Measurements from ENCODE around the gene ACTR6. TPM values are rescaled to one million over a fixed set of nuclear protein-coding genes. Genes with fewer than 3 reads are reported as not detected.
A peak's percentile ranks its signal among the peaks of the same experiment; 100 is the strongest.
"Not testable (repeated sequence)": the region's sequence is repeated elsewhere in the genome, so short reads cannot be mapped to it uniquely, and the experiment has no call there.

ACTR6 gene
- total RNA-seq, 1 experiment from 2014 or later: 25.2 TPM

GRCh38 chr12:100225491-100225890 is 24.9 kb downstream of the ACTR6 start:
- H3K9me3 ChIP-seq (replicated peaks): no peaks in the 10 kb centered on the region
- DNase-seq: no peak
- H3K36me3 ChIP-seq: peaks cover 7% of the 10 kb centered on the region
- no peaks in the 10 kb centered on the region for H3K4me1 ChIP-seq
- no peaks in the 10 kb centered on the region for H3K27me3 ChIP-seq
- H3K4me3 ChIP-seq: no peak overlapping the region
- H3K27ac ChIP-seq: no peak overlapping the region

DNA sequence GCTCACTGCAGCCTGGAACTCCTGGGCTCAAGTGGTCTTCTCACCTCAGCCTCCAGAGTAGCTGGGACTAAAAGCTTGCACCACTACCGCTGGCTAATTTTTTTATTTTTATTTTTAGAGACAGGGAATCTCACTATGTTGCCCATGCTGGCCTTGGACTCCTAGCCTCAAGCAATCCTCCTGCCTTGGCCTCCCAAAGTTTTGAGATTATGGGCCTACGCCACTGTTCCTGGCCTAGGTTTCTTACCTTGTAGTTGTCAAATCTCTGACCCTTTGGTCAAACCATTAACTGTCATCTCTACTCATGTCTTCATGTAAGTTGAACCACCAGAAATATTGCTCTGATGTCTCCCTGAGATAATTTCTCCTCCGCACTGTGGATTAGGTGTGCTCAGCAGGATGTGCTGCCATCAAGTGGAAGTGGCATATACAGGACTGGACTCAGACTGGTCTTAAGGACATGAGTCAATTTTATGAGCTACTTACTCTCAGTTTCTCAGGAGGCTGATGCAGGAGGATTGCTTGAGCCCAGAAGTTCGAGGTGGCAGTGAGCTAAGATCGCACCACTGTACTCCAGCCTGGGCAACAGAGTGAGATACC is 28.5 kb downstream of the ACTR6 start:
- H3K36me3 ChIP-seq: peaks cover 2% of the 10 kb centered on the region
- H3K9me3 ChIP-seq (replicated peaks): no peaks in the 10 kb centered on the region
- no peak overlapping the region for H3K27ac ChIP-seq
- H3K4me3 ChIP-seq: no peak overlapping the region
- H3K27me3 ChIP-seq: no peaks in the 10 kb centered on the region
- no peaks in the 10 kb centered on the region for H3K4me1 ChIP-seq
- DNase-seq: peak in 1 of 2 experiments; percentile 28

- Histone ChIP-seq H3K36me3 (no peaks in the 10 kb centered on the region), H3K4me1 (no peaks in the 10 kb centered on the region), H3K27me3 (no peaks in the 10 kb centered on the region), H3K9me3 (replicated peaks) (no peaks in the 10 kb centered on the region), H3K27ac (no peak overlapping the region), H3K4me3 (no peak overlapping the region)
- DNase-seq: no peak
These were observed 29.3 kb downstream of the ACTR6 start for GRCh38 chr12:100229876-100230275.

DNA sequence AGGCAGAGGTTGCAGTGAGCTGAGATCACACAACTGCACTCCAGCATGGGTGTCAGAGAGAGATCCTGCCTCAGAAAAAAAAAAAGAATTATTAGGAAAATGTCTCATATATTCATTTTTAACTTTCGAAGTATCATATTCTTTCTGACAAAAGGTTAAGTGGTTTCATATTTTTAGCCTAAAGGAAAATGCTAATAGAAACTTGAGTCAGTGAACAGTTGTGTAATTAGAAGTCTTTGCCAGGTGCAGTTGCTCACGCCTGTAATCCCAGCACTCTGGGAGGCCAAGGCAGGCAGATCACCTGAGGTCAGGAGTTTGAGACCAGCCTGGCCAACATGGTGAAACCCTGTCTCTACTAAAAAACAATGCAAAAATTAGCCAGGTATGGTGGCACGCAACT is 31.3 kb downstream of the ACTR6 start:
- peak in 1 of 2 experiments; percentile 11 for DNase-seq
- not testable (repeated sequence) for H3K36me3 ChIP-seq; H3K4me1 ChIP-seq; H3K9me3 ChIP-seq (replicated peaks); H3K27ac ChIP-seq; H3K4me3 ChIP-seq; H3K27me3 ChIP-seq

- DNase-seq: no peak
These were observed 33.6 kb downstream of the ACTR6 start for GRCh38 chr12:100234166-100234565.

DNA sequence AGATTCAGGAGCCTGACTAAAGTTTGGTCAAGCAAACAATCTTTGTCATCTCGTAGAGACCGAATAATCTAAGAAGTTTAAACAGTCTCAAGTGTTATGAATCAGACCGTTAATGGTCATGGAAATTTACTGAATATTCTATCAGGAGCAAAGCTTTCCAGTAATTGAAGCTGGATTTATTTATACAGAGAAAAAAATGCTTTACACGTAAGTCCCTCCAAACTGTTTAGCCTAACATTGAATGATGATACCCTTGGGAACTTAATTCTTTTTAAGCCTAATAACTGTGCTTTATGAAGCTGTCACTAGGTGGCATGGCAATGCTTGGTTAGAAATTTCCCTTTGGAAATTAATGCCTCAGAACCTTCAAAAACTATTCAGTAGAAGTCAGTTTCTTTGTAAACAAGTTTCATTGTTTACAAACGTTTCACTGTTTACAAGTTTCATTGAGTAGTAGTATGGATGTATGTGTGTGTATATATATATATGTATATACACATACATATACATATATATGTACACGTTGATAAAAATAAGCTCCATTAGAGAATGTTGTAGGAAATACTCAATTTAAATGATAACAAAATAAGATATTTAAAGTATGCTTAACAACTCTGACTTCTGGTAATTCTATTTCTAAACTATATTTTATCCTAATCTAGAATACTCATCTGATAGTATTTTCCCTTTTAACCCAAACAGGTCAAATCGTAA is 34.1 kb downstream of the ACTR6 start:
- Histone ChIP-seq H3K4me3 (no peak overlapping the region), H3K27me3 (no peaks in the 10 kb centered on the region), H3K4me1 (no peaks in the 10 kb centered on the region), H3K36me3 (no peaks in the 10 kb centered on the region), H3K27ac (no peak overlapping the region), H3K9me3 (replicated peaks) (no peaks in the 10 kb centered on the region)
- peak in 1 of 2 experiments; percentile 59 for DNase-seq

More at GRCh38 chr12:100234166-100234565, 33.6 kb downstream of the ACTR6 start:
- H3K27ac ChIP-seq: no peak overlapping the region
- H3K4me1 ChIP-seq: no peaks in the 10 kb centered on the region
- no peaks in the 10 kb centered on the region for H3K27me3 ChIP-seq
- H3K9me3 ChIP-seq (replicated peaks): no peaks in the 10 kb centered on the region
- H3K4me3 ChIP-seq: no peak overlapping the region
- no peaks in the 10 kb centered on the region for H3K36me3 ChIP-seq

DNA sequence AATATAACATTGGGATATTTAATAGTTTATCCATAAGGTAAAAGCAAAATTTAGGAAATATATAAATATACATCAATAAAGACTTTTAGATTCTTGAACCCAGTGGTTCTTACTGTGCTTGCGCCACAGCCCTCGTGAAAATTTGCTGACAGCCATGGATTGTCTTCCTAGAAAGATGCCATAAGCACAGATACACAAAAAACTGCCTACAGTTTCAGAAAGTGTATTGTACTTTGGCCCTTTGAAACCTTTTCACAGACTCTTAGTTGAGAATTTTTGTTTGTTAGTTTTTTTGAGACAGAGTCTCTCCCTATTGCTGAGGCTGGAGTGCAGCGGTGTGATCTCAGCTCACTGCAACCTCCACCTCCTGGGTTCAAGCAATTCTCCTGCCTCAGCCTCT is 38.2 kb downstream of the ACTR6 start:
- Histone ChIP-seq H3K27me3 (no peaks in the 10 kb centered on the region), H3K4me3 (no peak overlapping the region)
- no peak for DNase-seq

GRCh38 chr12:100239589-100239988 is 39.0 kb downstream of the ACTR6 start:
- no peaks in the 10 kb centered on the region for H3K27me3 ChIP-seq
- H3K4me3 ChIP-seq: no peak overlapping the region
- H3K9me3 ChIP-seq (replicated peaks): no peaks in the 10 kb centered on the region
- no peaks in the 10 kb centered on the region for H3K36me3 ChIP-seq
- H3K27ac ChIP-seq: no peak overlapping the region
- no peaks in the 10 kb centered on the region for H3K4me1 ChIP-seq
- DNase-seq: no peak

More for the DNA sequence above, 38.2 kb downstream of the ACTR6 start:
- H3K27ac ChIP-seq: no peak overlapping the region
- H3K4me1 ChIP-seq: no peaks in the 10 kb centered on the region
- no peaks in the 10 kb centered on the region for H3K9me3 ChIP-seq (replicated peaks)
- H3K36me3 ChIP-seq: no peaks in the 10 kb centered on the region

- H3K9me3 ChIP-seq (replicated peaks): no peaks in the 10 kb centered on the region
- no peaks in the 10 kb centered on the region for H3K4me1 ChIP-seq
- no peak for DNase-seq
- H3K36me3 ChIP-seq: no peaks in the 10 kb centered on the region
- no peaks in the 10 kb centered on the region for H3K27me3 ChIP-seq
- H3K4me3 ChIP-seq: no peak overlapping the region
- no peak overlapping the region for H3K27ac ChIP-seq
These were observed 42.5 kb downstream of the ACTR6 start for GRCh38 chr12:100243137-100243536.

GRCh38 chr12:100247765-100248164 is 47.1 kb downstream of the ACTR6 start:
- no peak for DNase-seq
- Histone ChIP-seq H3K27me3 (no peaks in the 10 kb centered on the region), H3K9me3 (replicated peaks) (no peaks in the 10 kb centered on the region), H3K4me3 (no peak overlapping the region), H3K27ac (no peak overlapping the region), H3K36me3 (no peaks in the 10 kb centered on the region), H3K4me1 (no peaks in the 10 kb centered on the region)

- Histone ChIP-seq H3K4me3 (no peak overlapping the region), H3K27me3 (no peaks in the 10 kb centered on the region), H3K36me3 (no peaks in the 10 kb centered on the region), H3K9me3 (replicated peaks) (no peaks in the 10 kb centered on the region), H3K4me1 (no peaks in the 10 kb centered on the region), H3K27ac (no peak overlapping the region)
- no peak for DNase-seq
These were observed 48.3 kb downstream of the ACTR6 start for GRCh38 chr12:100248886-100249285.

DNA sequence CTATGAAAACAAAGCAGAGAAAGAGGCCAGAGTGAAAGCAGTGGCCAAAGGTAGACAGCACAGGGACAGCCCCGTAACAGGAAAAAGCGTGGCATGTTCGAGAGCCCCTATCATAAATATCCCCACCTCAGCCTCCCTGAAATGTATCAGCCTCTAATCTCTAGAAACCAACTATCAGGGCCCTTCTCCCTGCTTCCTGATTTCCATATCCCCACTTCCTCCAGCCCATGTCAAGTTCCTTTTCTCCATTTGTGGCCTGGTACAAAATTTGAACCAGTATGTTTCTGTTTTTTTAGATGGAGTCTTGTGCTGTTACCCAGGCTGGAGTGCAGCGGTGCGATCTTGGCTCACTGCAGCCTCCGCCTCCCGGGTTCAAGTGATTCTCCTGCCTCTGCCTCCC is 49.3 kb downstream of the ACTR6 start:
- no peak overlapping the region for H3K27ac ChIP-seq
- H3K4me3 ChIP-seq: no peak overlapping the region
- no peak for DNase-seq
- no peaks in the 10 kb centered on the region for H3K4me1 ChIP-seq
- no peaks in the 10 kb centered on the region for H3K9me3 ChIP-seq (replicated peaks)
- no peaks in the 10 kb centered on the region for H3K36me3 ChIP-seq
- H3K27me3 ChIP-seq: no peaks in the 10 kb centered on the region

GRCh38 chr12:100251917-100252316 is 51.3 kb downstream of the ACTR6 start:
- H3K27me3 ChIP-seq: no peaks in the 10 kb centered on the region
- no peak for DNase-seq

GRCh38 chr12:100253437-100253836 is 52.8 kb downstream of the ACTR6 start:
- H3K27ac ChIP-seq: no peak overlapping the region
- no peaks in the 10 kb centered on the region for H3K36me3 ChIP-seq
- no peaks in the 10 kb centered on the region for H3K27me3 ChIP-seq
- no peak overlapping the region for H3K4me3 ChIP-seq
- no peak for DNase-seq
- H3K9me3 ChIP-seq (replicated peaks): no peaks in the 10 kb centered on the region
- no peaks in the 10 kb centered on the region for H3K4me1 ChIP-seq

More at GRCh38 chr12:100251917-100252316, 51.3 kb downstream of the ACTR6 start:
- Histone ChIP-seq H3K4me3 (no peak overlapping the region), H3K36me3 (no peaks in the 10 kb centered on the region), H3K9me3 (replicated peaks) (no peaks in the 10 kb centered on the region), H3K4me1 (no peaks in the 10 kb centered on the region), H3K27ac (no peak overlapping the region)

DNA sequence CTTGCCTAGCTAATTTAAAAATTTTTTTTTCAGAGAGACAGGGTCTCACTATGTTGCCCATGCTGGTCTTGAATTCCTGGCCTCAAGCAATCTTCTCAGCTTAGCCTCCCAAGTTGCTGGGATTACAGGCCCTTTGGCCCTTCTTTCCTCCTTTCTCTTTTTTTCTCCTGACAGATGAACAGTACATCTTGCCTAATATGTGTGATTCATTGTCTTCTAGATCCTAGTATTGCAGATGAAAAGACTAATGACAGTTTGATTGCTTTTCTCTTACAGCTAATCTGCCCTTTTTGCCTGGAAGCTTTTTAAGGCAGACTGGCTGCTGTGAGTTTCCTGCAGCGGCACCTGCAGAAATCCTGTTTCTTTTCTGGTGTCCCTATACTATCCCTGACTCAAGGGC is 54.3 kb downstream of the ACTR6 start:
- no peaks in the 10 kb centered on the region for H3K27me3 ChIP-seq
- no peak overlapping the region for H3K4me3 ChIP-seq
- no peaks in the 10 kb centered on the region for H3K4me1 ChIP-seq
- H3K9me3 ChIP-seq (replicated peaks): no peaks in the 10 kb centered on the region
- no peaks in the 10 kb centered on the region for H3K36me3 ChIP-seq
- DNase-seq: no peak
- H3K27ac ChIP-seq: no peak overlapping the region

GRCh38 chr12:100258127-100258526 is 57.5 kb downstream of the ACTR6 start:
- no peaks in the 10 kb centered on the region for H3K36me3 ChIP-seq
- DNase-seq: no peak
- H3K27me3 ChIP-seq: no peaks in the 10 kb centered on the region
- no peaks in the 10 kb centered on the region for H3K9me3 ChIP-seq (replicated peaks)
- H3K4me3 ChIP-seq: no peak overlapping the region
- no peaks in the 10 kb centered on the region for H3K4me1 ChIP-seq
- no peak overlapping the region for H3K27ac ChIP-seq
